H1 (cell line): Measurements from ENCODE around the gene ATP10D. TPM values are rescaled to one million over a fixed set of nuclear protein-coding genes. Genes with fewer than 3 reads are reported as not detected.

ENCODE experiments used
- CTCF ChIA-PET: fragments of 300-600 bp; sonication (Branson Sonifier 250); formaldehyde crosslinking; loops from one replicate; lab custom pipeline; 2021; ENCODE audit not compliant: partially characterized antibody; lab: Charles Lee
- POLR2A ChIA-PET: fragments of 300-600 bp; sonication (Branson Sonifier 250); formaldehyde crosslinking; loops from one replicate; lab custom pipeline; 2021; ENCODE audit warnings: inconsistent platforms; ENCODE audit not compliant: partially characterized antibody; lab: Charles Lee
- DNase-seq, 2 experiments: peaks; one replicate each; pipeline versions ENCODE4 v3.0.0 to v3.0.0-alpha.2; 2010 to 2022; ENCODE audit warnings: low spot score in 2 of 2, low read depth in 1 of 2, mixed read lengths in 1 of 2
- FAIRE-seq: peaks from 2 replicates; lab custom pipeline; 2011; peaks lifted over from hg19 to GRCh38; lab: Jason Lieb, UNC
- H2AFZ ChIP-seq: 2 replicates; pipeline ENCODE4 v1.8.1; 2012; ENCODE audit warnings: low read length, inconsistent platforms
- H2AK5ac ChIP-seq: 2 replicates; pipeline ENCODE4 v1.6.1; 2013; ENCODE audit warnings: low read depth, low read length
- H2BK120ac ChIP-seq: replicated peaks from 2 replicates; pipeline ENCODE3; 2013; ENCODE audit warnings: low read depth, low read length, inconsistent platforms
- H2BK12ac ChIP-seq: 2 replicates; pipeline ENCODE4 v1.6.1; 2013; ENCODE audit warnings: low read depth, low read length
- H2BK15ac ChIP-seq: 2 replicates; pipeline ENCODE4 v1.6.1; 2013; ENCODE audit warnings: low read length
- H2BK20ac ChIP-seq: 2 replicates; pipeline ENCODE4 v1.6.1; 2013; ENCODE audit warnings: low read length
- H2BK5ac ChIP-seq: 2 replicates; pipeline ENCODE4 v1.6.1; 2013; ENCODE audit warnings: low read depth, low read length
- H3K14ac ChIP-seq: 2 replicates; pipeline ENCODE4 v1.6.1; 2013; ENCODE audit warnings: inconsistent platforms; ENCODE audit not compliant: insufficient read length
- H3K18ac ChIP-seq: 2 replicates; pipeline ENCODE4 v1.6.1; 2013; ENCODE audit warnings: low read length; ENCODE audit errors: extremely low read depth
- H3K23ac ChIP-seq: 2 replicates; pipeline ENCODE4 v1.6.1; 2013; ENCODE audit warnings: inconsistent platforms; ENCODE audit not compliant: insufficient read length
- H3K23me2 ChIP-seq: 2 replicates; pipeline ENCODE4 v1.6.1; 2013; ENCODE audit warnings: low read depth, low read length
- H3K27ac ChIP-seq: 2 replicates; pipeline ENCODE4 v1.6.1; 2011; ENCODE audit warnings: low read depth, low read length, inconsistent platforms
- H3K27me3 ChIP-seq, 4 experiments: replicated peaks in 1 of 4; 1 replicate in 1 of 4; 2 replicates in 3 of 4; pipeline versions ENCODE4 v1.6.1 to v1.8.1; 2011 to 2013; ENCODE audit warnings: low read length in 3 of 4, mild to moderate bottlenecking in 3 of 4, inconsistent platforms in 2 of 4, mixed read lengths in 2 of 4, moderate library complexity in 1 of 4; ENCODE audit not compliant: control insufficient read depth in 3 of 4, insufficient read depth in 3 of 4; ENCODE audit errors: extremely low read depth in 1 of 4
- H3K36me3 ChIP-seq, 4 experiments: 2 replicates each; pipeline versions ENCODE4 v1.6.1 to v1.8.1; 2011 to 2013; ENCODE audit warnings: mild to moderate bottlenecking in 4 of 4, low read length in 3 of 4, moderate library complexity in 2 of 4, control low read depth in 1 of 4, inconsistent platforms in 1 of 4; ENCODE audit not compliant: insufficient read depth in 4 of 4, control insufficient read depth in 2 of 4
- H3K4ac ChIP-seq: replicated peaks from 2 replicates; pipeline ENCODE3; 2013; ENCODE audit warnings: low read length, low read depth, mixed read lengths, inconsistent platforms; ENCODE audit not compliant: insufficient read length
- H3K4me1 ChIP-seq, 4 experiments: replicated peaks in 1 of 4; 1 replicate in 1 of 4; 2 replicates in 3 of 4; pipeline versions ENCODE4 v1.6.1 to v1.8.1; 2011 to 2013; ENCODE audit warnings: low read length in 3 of 4, inconsistent platforms in 2 of 4, mixed read lengths in 1 of 4; ENCODE audit not compliant: insufficient read depth in 4 of 4, control insufficient read depth in 3 of 4
- H3K4me2 ChIP-seq, 2 experiments: 2 replicates each; pipeline versions ENCODE4 v1.6.1 to v1.8.1; 2011 to 2013; ENCODE audit warnings: low read depth in 2 of 2, low read length in 2 of 2, control low read depth in 1 of 2, inconsistent platforms in 1 of 2, mild to moderate bottlenecking in 1 of 2; ENCODE audit not compliant: insufficient read depth in 1 of 2
- H3K4me3 ChIP-seq, 4 experiments: fragments of 200-600, 300-600 bp in 1 of 4; sonication (generic), shearing (Covaris generic), sonication (Bioruptor Twin) in 1 of 4; 2 replicates each; pipeline versions ENCODE4 v1.5.1 to v1.8.1; 2011 to 2016; ENCODE audit warnings: low read length in 4 of 4, low read depth in 3 of 4, control low read depth in 2 of 4, inconsistent platforms in 2 of 4, mild to moderate bottlenecking in 2 of 4, mixed read lengths in 1 of 4, moderate library complexity in 1 of 4; ENCODE audit not compliant: insufficient read depth in 2 of 4; ENCODE audit errors: extremely low read depth in 1 of 4
- H3K56ac ChIP-seq: replicated peaks from 2 replicates; pipeline ENCODE3; 2013; ENCODE audit warnings: low read depth, mild to moderate bottlenecking, mixed read lengths, low read length, inconsistent platforms; ENCODE audit not compliant: insufficient read length
- H3K79me1 ChIP-seq: 2 replicates; pipeline ENCODE4 v1.6.1; 2013; ENCODE audit warnings: low read depth, low read length, control low read depth
- H3K79me2 ChIP-seq, 2 experiments: 2 replicates each; pipeline versions ENCODE4 v1.6.1 to v1.8.1; 2012 to 2013; ENCODE audit warnings: low read length in 2 of 2, mild to moderate bottlenecking in 2 of 2, inconsistent platforms in 1 of 2; ENCODE audit not compliant: insufficient read depth in 2 of 2, control insufficient read depth in 1 of 2
- H3K9ac ChIP-seq, 4 experiments: replicated peaks in 1 of 4; 1 replicate in 1 of 4; 2 replicates in 3 of 4; pipeline versions ENCODE4 v1.6.1 to v1.8.1; 2011 to 2013; ENCODE audit warnings: low read depth in 3 of 4, low read length in 3 of 4, control low read depth in 2 of 4, mild to moderate bottlenecking in 2 of 4, moderate library complexity in 2 of 4, inconsistent platforms in 1 of 4; ENCODE audit errors: extremely low read depth in 1 of 4
- H3K9me3 ChIP-seq, 2 experiments: 2 replicates each; pipeline versions ENCODE4 v1.6.1 to v1.8.1; 2012 to 2013; ENCODE audit warnings: mild to moderate bottlenecking in 2 of 2, moderate library complexity in 2 of 2, control low read depth in 1 of 2, inconsistent platforms in 1 of 2, low read depth in 1 of 2, low read length in 1 of 2, mixed read lengths in 1 of 2; ENCODE audit not compliant: insufficient read depth in 2 of 2
- H4K20me1 ChIP-seq, 2 experiments: replicated peaks in 1 of 2; 2 replicates each; pipeline versions ENCODE3 to v1.8.1; 2011 to 2013; ENCODE audit warnings: inconsistent platforms in 2 of 2, low read length in 2 of 2, mild to moderate bottlenecking in 1 of 2; ENCODE audit not compliant: insufficient read depth in 2 of 2, control insufficient read depth in 1 of 2
- H4K5ac ChIP-seq: 2 replicates; pipeline ENCODE4 v1.6.1; 2013; ENCODE audit warnings: low read length, low read depth, mixed read lengths, inconsistent platforms; ENCODE audit not compliant: insufficient read length
- H4K8ac ChIP-seq: 2 replicates; pipeline ENCODE4 v1.8.0; 2013; ENCODE audit warnings: mild to moderate bottlenecking, moderate library complexity, low read length, inconsistent platforms; ENCODE audit not compliant: insufficient read depth; ENCODE audit errors: extremely low read depth
- H4K91ac ChIP-seq: replicated peaks from 2 replicates; pipeline ENCODE3; 2013; ENCODE audit warnings: low read length, mixed read lengths, inconsistent platforms; ENCODE audit not compliant: insufficient read length
- RFX5 ChIP-seq: IDR thresholded peaks from 2 replicates; pipeline ENCODE4 v1.6.1; 2011; ENCODE audit warnings: low read depth, low read length, improper control_type of control experiment, borderline replicate concordance
- TEAD4 ChIP-seq: IDR thresholded peaks from 2 replicates; pipeline ENCODE4 v1.6.1; 2012; ENCODE audit warnings: low read depth, low read length, inconsistent platforms, mixed read lengths
- WGBS, 2 experiments: shearing (Covaris generic) in 1 of 2; methylation state at CpG; one replicate each; pipeline versions ENCODE4 v1.1.6 to v1.1.7; 2013 to 2015; ENCODE audit warnings: low lambda C conversion rate in 2 of 2, mixed read lengths in 2 of 2, inconsistent platforms in 1 of 2, low coverage in 1 of 2, missing lambda C conversion rate in 1 of 2; ENCODE audit not compliant: insufficient replicate concordance in 2 of 2, insufficient coverage in 1 of 2, insufficient read length in 1 of 2; ENCODE audit errors: extremely low coverage in 1 of 2, missing lambda C conversion rate in 1 of 2; 5-methylcytosine and 5-hydroxymethylcytosine counted together
- polyA plus RNA-seq, 7 experiments: library from polyadenylated mRNA; depleted of rRNA in 3 of 7; stranded (reverse) in 5 of 7; unstranded in 2 of 7; fragments of >200 nt in 5 of 7; fragments of 200-250 nt in 2 of 7; gene quantifications; 1 replicate in 5 of 7; 2 replicates in 1 of 7; 4 replicates in 1 of 7; pipeline versions ENCODE4 v1.2.1 to v1.2.3, GENCODE V29; 2011 to 2013; ENCODE audit warnings: missing spikeins in 2 of 7, mixed read lengths in 2 of 7
- total RNA-seq: library from RNA; stranded (reverse); fragmentation: NEBNext Ultra II Directional; extraction: Animal tissue kit (Norgen Biotek cat#: 25700); gene quantifications from 2 replicates; pipeline ENCODE4 v1.2.1, GENCODE V29; 2021

Gene ATP10D
- total and polyA plus RNA-seq, 2 of the 8 experiments (the other 6 are each of a cell fraction or from before 2014, with no cell fraction given), result 2.9 to 5.9 TPM

DNA sequence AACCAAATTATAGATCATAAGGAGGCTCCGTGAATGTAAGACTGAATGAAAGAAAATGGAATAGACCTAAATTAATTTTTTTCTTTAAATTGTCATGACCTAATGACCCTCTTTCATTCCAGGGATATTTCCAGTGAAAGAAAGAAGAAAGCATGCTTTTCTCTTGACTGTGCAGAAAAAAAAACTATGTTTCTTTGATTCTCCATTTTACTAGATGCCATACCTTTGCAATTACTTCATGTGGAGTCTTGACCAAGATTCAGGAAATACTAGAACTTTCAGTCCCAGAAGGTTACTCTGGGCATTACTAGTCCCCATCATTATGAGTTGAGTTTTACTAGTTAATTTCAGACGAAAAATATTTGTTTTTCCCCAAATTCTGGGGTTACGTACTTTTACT is 15.1 kb upstream of the ATP10D start:
- Histone ChIP-seq H4K8ac (no peak overlapping the region), H2BK12ac (no peak overlapping the region), H4K20me1 (no peaks in the 10 kb centered on the region), H3K23ac (no peak overlapping the region), H2BK5ac (no peak overlapping the region), H3K27ac (no peak overlapping the region), H3K4me3 (no peak overlapping the region), H3K36me3 (no peaks in the 10 kb centered on the region), H3K14ac (no peak overlapping the region), H3K4ac (no peak overlapping the region), H4K91ac (no peak overlapping the region), H3K23me2 (no peaks in the 10 kb centered on the region; the same call in 1 of the 2 replicates), H2BK15ac (no peak overlapping the region), H2BK120ac (no peak overlapping the region), H3K18ac (no peak overlapping the region), H2AK5ac (no peak overlapping the region), H3K9ac (no peak overlapping the region), H3K4me2 (no peak overlapping the region), H3K27me3 (no peaks in the 10 kb centered on the region; a peak in 1 of 7 replicates), H4K5ac (no peak overlapping the region), H2BK20ac (no peak overlapping the region), H3K56ac (no peak overlapping the region), H2AFZ (no peak overlapping the region), H3K79me2 (no peaks in the 10 kb centered on the region), H3K4me1 (no peaks in the 10 kb centered on the region), H3K9me3 (no peaks in the 10 kb centered on the region), H3K79me1 (no peaks in the 10 kb centered on the region)
- TF ChIP-seq RFX5 (no peak), TEAD4 (no peak)
- ChIA-PET POLR2A (no interaction called here), CTCF (interaction anchor here (1.5 kb wide), 1 partner anchor 14 kb away, joined by 5 read pairs; the partner anchor contains the start of gene ATP10D)
- DNase-seq (no peak), FAIRE-seq (no peak)
- WGBS, 2 experiments, result 92% methylated on average over 3 of the region's 3 CpGs; no CpG with 5 or more reads in 1 of the 2 experiments
